GM23338 (cell line): ENCODE data around the gene LIPG. TPM values are rescaled to one million over a fixed set of nuclear protein-coding genes. Genes with fewer than 3 reads are reported as not detected.

Source experiments
- ATAC-seq: fragments of 200-7000 bp; cut with Tn5 transposase; 3 replicates; pipeline ENCODE4 v1.9.1; 2020
- DNase-seq: peaks from one replicate; pipeline ENCODE4 v3.0.0-alpha.2; 2015; ENCODE audit warnings: low spot score
- H2AFZ ChIP-seq: fragments of 200-600 bp; sonication (generic); 2 replicates; pipeline ENCODE4 v1.8.0; 2016; ENCODE audit warnings: antibody characterized with exemption, mild to moderate bottlenecking, moderate library complexity
- H3F3A ChIP-seq: fragments of 200-600 bp; sonication (generic); replicated peaks from 2 replicates; pipeline ENCODE4 v1.8.0; 2017; ENCODE audit warnings: antibody characterized with exemption, mixed run types, low read depth
- H3K27ac ChIP-seq: fragments of 200-600 bp; sonication (generic); 2 replicates; pipeline ENCODE4 v1.6.1; 2016; ENCODE audit warnings: low read depth
- H3K27me3 ChIP-seq: fragments of 200-600 bp; sonication (generic); 2 replicates; pipeline ENCODE4 v1.8.0; 2016; ENCODE audit warnings: mild to moderate bottlenecking, mixed run types, moderate library complexity; ENCODE audit not compliant: insufficient read depth
- H3K36me3 ChIP-seq: fragments of 200-600 bp; sonication (generic); 2 replicates; pipeline ENCODE4 v1.8.0; 2016; ENCODE audit warnings: mild to moderate bottlenecking; ENCODE audit not compliant: insufficient read depth
- H3K4me1 ChIP-seq: fragments of 200-600 bp; sonication (generic); 2 replicates; pipeline ENCODE4 v1.8.0; 2016; ENCODE audit warnings: mild to moderate bottlenecking, moderate library complexity; ENCODE audit not compliant: insufficient read depth
- H3K4me2 ChIP-seq: fragments of 200-600 bp; sonication (generic); 2 replicates; pipeline ENCODE4 v1.7.1; 2017; ENCODE audit warnings: mixed run types
- H3K4me3 ChIP-seq: fragments of 200-600 bp; sonication (generic); 2 replicates; pipeline ENCODE4 v1.6.1; 2016; ENCODE audit warnings: mixed run types
- H3K79me2 ChIP-seq: fragments of 200-600 bp; sonication (generic); replicated peaks from 2 replicates; pipeline ENCODE4 v1.8.0; 2017; ENCODE audit warnings: mild to moderate bottlenecking; ENCODE audit not compliant: insufficient read depth
- H3K9me2 ChIP-seq: fragments of 200-600 bp; sonication (generic); 2 replicates; pipeline ENCODE4 v1.8.0; 2017; ENCODE audit not compliant: insufficient read depth
- H4K20me1 ChIP-seq: fragments of 200-600 bp; sonication (generic); replicated peaks from 2 replicates; pipeline ENCODE4 v1.8.0; 2017; ENCODE audit warnings: mild to moderate bottlenecking; ENCODE audit not compliant: insufficient read depth
- H3K27ac Mint-ChIP-seq: 2 replicates; pipeline ENCODE4 v1.8.0; 2020; ENCODE audit warnings: inconsistent platforms, mild to moderate bottlenecking, moderate library complexity, mixed read lengths
- H3K27me3 Mint-ChIP-seq: 3 replicates; pipeline ENCODE4 v1.8.0; 2022; ENCODE audit warnings: low read depth, mild to moderate bottlenecking, moderate library complexity, mixed read lengths, inconsistent platforms; ENCODE audit not compliant: insufficient read depth, poor library complexity
- H3K36me3 Mint-ChIP-seq: 3 replicates; pipeline ENCODE4 v1.8.0; 2021; ENCODE audit warnings: low read depth, mild to moderate bottlenecking, inconsistent platforms, moderate library complexity, mixed read lengths
- H3K4me1 Mint-ChIP-seq: 3 replicates; pipeline ENCODE4 v1.8.0; 2020; ENCODE audit warnings: mild to moderate bottlenecking, inconsistent platforms, mixed read lengths
- H3K4me3 Mint-ChIP-seq: 3 replicates; pipeline ENCODE4 v1.8.0; 2021; ENCODE audit warnings: moderate library complexity, mild to moderate bottlenecking, inconsistent platforms, mixed read lengths
- H3K9me3 Mint-ChIP-seq: 3 replicates; pipeline ENCODE4 v1.8.0; 2020; ENCODE audit warnings: moderate library complexity, mild to moderate bottlenecking, inconsistent platforms, mixed read lengths
- CREB1 ChIP-seq: fragments of 250-450 bp; sonication (Bioruptor Pico); IDR thresholded peaks from 2 replicates; pipeline ENCODE4 v1.5.0; 2020; ENCODE audit warnings: low read depth, mild to moderate bottlenecking, moderate library complexity
- EZH2 ChIP-seq: fragments of 200-600 bp; sonication (generic); IDR thresholded peaks from one replicate; pipeline ENCODE4 v1.8.0; 2017; ENCODE audit warnings: antibody characterized with exemption, mild to moderate bottlenecking, low read depth; ENCODE audit not compliant: unreplicated experiment
- EZH2phosphoT487 ChIP-seq: fragments of 200-600 bp; sonication (generic); IDR thresholded peaks from one replicate; pipeline ENCODE4 v1.8.1; 2018; ENCODE audit warnings: antibody characterized with exemption; ENCODE audit not compliant: unreplicated experiment
- JUNB ChIP-seq: IDR thresholded peaks from one replicate; pipeline ENCODE4 v1.6.1; 2016; ENCODE audit warnings: antibody characterized with exemption; ENCODE audit not compliant: unreplicated experiment
- NANOG ChIP-seq: IDR thresholded peaks from 2 replicates; pipeline ENCODE4 v1.6.1; 2016; ENCODE audit warnings: antibody characterized with exemption, borderline replicate concordance
- POLR2AphosphoS5 ChIP-seq: IDR thresholded peaks from 2 replicates; pipeline ENCODE4 v1.6.1; 2016; ENCODE audit warnings: antibody characterized with exemption, low read depth
- REST ChIP-seq: IDR thresholded peaks from one replicate; pipeline ENCODE4 v1.6.1; 2018; ENCODE audit warnings: antibody characterized with exemption; ENCODE audit not compliant: unreplicated experiment
- STAT1 ChIP-seq: IDR thresholded peaks from one replicate; pipeline ENCODE4 v1.6.1; 2016; ENCODE audit warnings: antibody characterized with exemption; ENCODE audit not compliant: unreplicated experiment
- ZNF114 ChIP-seq: fragments of 250-450 bp; sonication (Bioruptor Pico); IDR thresholded peaks from 2 replicates; pipeline ENCODE4 v1.5.0; 2020; ENCODE audit warnings: mild to moderate bottlenecking, moderate library complexity
- ZNF331 ChIP-seq: fragments of 250-450 bp; sonication (Bioruptor Pico); IDR thresholded peaks from 2 replicates; pipeline ENCODE4 v1.5.0; 2020; ENCODE audit warnings: low read depth, mild to moderate bottlenecking, moderate library complexity
- ZNF462 ChIP-seq: fragments of 250-450 bp; sonication (Bioruptor Pico); IDR thresholded peaks from 2 replicates; pipeline ENCODE4 v1.5.0; 2020; ENCODE audit warnings: mild to moderate bottlenecking, moderate library complexity
- polyA plus RNA-seq: library from polyadenylated mRNA; unstranded; fragments of >200 nt; fragmentation: Nextera tagmentation; extraction: Ambion mirVana; gene quantifications from 2 replicates; pipeline ENCODE4 v1.2.1, GENCODE V29; 2016
- total RNA-seq: library from RNA; depleted of rRNA; stranded (reverse); fragments of >200 nt; shearing (Covaris generic); gene quantifications from 2 replicates; pipeline ENCODE4 v1.2.3, GENCODE V29; 2014
- TF ChIP-seq, protein P1 (sequence below), 2 experiments: fragments of 200-600 bp in 1 of 2; sonication (generic) in 1 of 2; conservative IDR thresholded peaks; 2 replicates each; pipeline versions ENCODE4 v1.5.1 to v1.6.1; 2016 to 2017; ENCODE audit warnings: antibody characterized with exemption in 2 of 2, low read depth in 2 of 2, mild to moderate bottlenecking in 2 of 2, moderate library complexity in 1 of 2
- TF ChIP-seq, protein P2 (sequence below): IDR thresholded peaks from 2 replicates; pipeline ENCODE4 v1.6.1; 2016; ENCODE audit warnings: antibody characterized with exemption

LIPG gene
- total and polyA plus RNA-seq, 2 experiments from 2014 or later: 4.9 to 17.7 TPM

DNA sequence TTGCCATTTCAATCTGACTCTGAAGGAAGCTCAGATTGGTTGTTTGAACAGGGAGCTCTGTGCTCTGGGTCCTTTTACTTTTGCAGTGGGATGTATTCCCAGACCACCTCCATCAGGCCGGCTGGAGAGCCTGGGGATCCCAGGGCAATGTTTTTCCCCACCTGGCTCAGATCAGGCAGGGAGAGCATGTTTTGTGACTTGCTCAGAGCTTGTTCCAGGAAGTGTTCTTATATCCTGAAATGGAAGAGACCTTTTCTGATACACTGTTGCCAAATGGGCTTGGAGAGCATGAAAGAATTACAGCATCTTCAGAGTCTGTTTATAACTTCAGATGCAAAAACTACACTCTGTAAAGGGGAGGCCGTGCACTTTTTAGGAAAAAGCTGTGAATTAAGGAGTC is 56.0 kb downstream of the LIPG start:
- H3K4me2 ChIP-seq: no peak overlapping the region
- no peaks in the 10 kb centered on the region for H3K79me2 ChIP-seq
- no peak overlapping the region for H3K4me3 ChIP-seq
- TF ChIP-seq EZH2: no peak
- no peak for TF ChIP-seq CREB1 (CRISPR knock-in tag)
- no peak for TF ChIP-seq JUNB
- TF ChIP-seq ZNF331 (CRISPR knock-in tag): no peak
- no peak for TF ChIP-seq EZH2phosphoT487
- TF ChIP-seq STAT1: no peak
- TF ChIP-seq, protein P1, sequence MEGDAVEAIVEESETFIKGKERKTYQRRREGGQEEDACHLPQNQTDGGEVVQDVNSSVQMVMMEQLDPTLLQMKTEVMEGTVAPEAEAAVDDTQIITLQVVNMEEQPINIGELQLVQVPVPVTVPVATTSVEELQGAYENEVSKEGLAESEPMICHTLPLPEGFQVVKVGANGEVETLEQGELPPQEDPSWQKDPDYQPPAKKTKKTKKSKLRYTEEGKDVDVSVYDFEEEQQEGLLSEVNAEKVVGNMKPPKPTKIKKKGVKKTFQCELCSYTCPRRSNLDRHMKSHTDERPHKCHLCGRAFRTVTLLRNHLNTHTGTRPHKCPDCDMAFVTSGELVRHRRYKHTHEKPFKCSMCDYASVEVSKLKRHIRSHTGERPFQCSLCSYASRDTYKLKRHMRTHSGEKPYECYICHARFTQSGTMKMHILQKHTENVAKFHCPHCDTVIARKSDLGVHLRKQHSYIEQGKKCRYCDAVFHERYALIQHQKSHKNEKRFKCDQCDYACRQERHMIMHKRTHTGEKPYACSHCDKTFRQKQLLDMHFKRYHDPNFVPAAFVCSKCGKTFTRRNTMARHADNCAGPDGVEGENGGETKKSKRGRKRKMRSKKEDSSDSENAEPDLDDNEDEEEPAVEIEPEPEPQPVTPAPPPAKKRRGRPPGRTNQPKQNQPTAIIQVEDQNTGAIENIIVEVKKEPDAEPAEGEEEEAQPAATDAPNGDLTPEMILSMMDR (conservative IDR thresholded peaks at IDR 0.05; ENCODE audit: low read depth in 2 of 2): no peak
- TF ChIP-seq, protein P2, sequence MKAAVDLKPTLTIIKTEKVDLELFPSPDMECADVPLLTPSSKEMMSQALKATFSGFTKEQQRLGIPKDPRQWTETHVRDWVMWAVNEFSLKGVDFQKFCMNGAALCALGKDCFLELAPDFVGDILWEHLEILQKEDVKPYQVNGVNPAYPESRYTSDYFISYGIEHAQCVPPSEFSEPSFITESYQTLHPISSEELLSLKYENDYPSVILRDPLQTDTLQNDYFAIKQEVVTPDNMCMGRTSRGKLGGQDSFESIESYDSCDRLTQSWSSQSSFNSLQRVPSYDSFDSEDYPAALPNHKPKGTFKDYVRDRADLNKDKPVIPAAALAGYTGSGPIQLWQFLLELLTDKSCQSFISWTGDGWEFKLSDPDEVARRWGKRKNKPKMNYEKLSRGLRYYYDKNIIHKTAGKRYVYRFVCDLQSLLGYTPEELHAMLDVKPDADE: no peak
- TF ChIP-seq ZNF462 (CRISPR knock-in tag): no peak
- no peak for TF ChIP-seq ZNF114 (CRISPR knock-in tag)
- TF ChIP-seq REST: no peak
- TF ChIP-seq NANOG: no peak
- no peak for TF ChIP-seq POLR2AphosphoS5
- H3K27ac ChIP-seq: no peak overlapping the region
- ATAC-seq (no peak), DNase-seq (no peak)
- no peaks in the 10 kb centered on the region for H4K20me1 ChIP-seq
- H3K4me3 Mint-ChIP-seq: no peak overlapping the region
- no peaks in the 10 kb centered on the region for H3K27me3 ChIP-seq
- H3K9me3 Mint-ChIP-seq: no peaks in the 10 kb centered on the region
- H3K4me1 ChIP-seq: peaks cover 11% of the 10 kb centered on the region
- no peak overlapping the region for H2AFZ ChIP-seq
- H3K4me1 Mint-ChIP-seq: peaks cover 33% of the 10 kb centered on the region
- H3F3A ChIP-seq: peaks cover 7% of the 10 kb centered on the region; the same call in 1 of the 2 replicates
- H3K27me3 Mint-ChIP-seq: peaks cover 19% of the 10 kb centered on the region
- no peaks in the 10 kb centered on the region for H3K36me3 Mint-ChIP-seq
- H3K9me2 ChIP-seq: 0 out of 2 replicates have a peak, but pooled peaks cover 5% of the 10 kb centered on the region
- no peak overlapping the region for H3K27ac Mint-ChIP-seq
- no peaks in the 10 kb centered on the region for H3K36me3 ChIP-seq
